Measurements from ENCODE around the gene CEP63.

The CEP63 gene

DNA sequence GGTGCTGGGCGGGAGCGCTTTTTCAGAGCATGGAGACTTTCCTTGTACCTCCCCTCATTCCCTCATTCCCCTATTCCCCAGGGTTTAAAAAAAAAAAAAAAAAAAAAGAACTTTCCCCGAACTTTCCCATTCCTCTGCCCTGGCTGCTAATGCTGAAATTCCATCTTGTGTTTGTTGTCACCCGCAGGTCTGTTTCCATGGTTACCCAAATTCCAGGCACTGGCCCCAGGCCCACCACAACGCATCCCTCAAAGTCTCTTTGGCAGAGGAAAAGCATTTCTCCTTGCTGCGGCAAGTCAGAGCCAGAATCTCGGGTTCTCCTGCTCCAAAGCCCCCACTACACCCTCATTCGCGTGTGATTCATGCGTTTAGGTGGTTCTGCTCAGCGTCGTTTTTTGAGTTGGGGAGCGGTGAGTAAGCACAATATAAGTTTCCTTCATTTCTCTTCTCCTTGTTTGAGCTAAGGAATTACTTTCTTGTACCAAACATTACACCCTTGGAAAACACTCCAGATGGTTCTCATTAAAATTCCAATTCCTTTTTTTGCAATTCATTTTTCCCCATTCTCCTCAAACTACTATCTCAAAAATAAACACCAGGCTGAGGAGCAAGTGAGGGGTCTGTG is 21.7 kb upstream of the CEP63 start:
- ChIA-PET CTCF (no interaction called here), POLR2A (ENCODE audit: low non-redundant PET) (no interaction called here)
- H3K27ac ChIP-seq = peak overlapping the region; percentile 24; the same call in 1 of the 2 replicates
- no peak for DNase-seq (ENCODE audit: low spot score)
- TF ChIP-seq, protein P1, sequence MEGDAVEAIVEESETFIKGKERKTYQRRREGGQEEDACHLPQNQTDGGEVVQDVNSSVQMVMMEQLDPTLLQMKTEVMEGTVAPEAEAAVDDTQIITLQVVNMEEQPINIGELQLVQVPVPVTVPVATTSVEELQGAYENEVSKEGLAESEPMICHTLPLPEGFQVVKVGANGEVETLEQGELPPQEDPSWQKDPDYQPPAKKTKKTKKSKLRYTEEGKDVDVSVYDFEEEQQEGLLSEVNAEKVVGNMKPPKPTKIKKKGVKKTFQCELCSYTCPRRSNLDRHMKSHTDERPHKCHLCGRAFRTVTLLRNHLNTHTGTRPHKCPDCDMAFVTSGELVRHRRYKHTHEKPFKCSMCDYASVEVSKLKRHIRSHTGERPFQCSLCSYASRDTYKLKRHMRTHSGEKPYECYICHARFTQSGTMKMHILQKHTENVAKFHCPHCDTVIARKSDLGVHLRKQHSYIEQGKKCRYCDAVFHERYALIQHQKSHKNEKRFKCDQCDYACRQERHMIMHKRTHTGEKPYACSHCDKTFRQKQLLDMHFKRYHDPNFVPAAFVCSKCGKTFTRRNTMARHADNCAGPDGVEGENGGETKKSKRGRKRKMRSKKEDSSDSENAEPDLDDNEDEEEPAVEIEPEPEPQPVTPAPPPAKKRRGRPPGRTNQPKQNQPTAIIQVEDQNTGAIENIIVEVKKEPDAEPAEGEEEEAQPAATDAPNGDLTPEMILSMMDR (conservative IDR thresholded peaks at IDR 0.05; ENCODE audit: low read depth) = no peak

DNA sequence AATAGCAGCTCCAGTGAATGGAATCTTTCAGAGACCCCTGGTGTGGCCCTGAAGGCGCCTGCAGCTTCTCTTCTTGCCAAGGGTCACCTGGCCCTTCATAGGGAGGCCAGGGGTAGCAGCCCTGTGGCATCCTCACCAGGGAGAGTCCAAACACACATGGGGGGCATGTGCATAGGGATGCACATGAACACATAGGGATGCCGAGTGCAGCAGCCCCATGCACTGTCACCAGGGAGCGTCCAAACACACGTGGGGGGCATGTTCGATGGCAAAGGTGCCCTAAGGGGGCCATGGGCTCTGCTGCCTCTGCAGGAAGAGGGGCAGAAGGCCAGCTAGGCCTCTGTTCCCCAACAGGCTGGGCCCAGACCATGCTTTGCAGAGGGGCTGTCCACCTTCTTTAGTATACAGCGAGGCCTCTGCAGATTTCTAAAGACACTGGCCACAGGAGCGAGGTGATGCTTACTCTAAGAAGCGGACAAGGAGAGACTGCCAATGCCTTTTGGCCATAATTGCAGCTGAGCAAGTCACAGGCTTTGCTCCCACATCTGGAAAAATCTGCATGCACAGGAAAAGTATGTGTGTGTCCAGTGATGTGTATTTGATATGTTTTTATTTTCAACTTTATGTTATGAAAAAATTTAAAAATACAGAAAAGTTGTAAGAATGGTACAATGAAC is 21.0 kb upstream of the CEP63 start:
- peak overlapping the region; percentile 24; the same call in 1 of the 2 replicates for H3K27ac ChIP-seq
- DNase-seq (ENCODE audit: low spot score) = no peak
- CTCF ChIA-PET = interaction anchor here (0.7 kb wide), 1 partner anchor 13 kb away, joined by 4 read pairs; no protein-coding TSS in a partner anchor

DNA sequence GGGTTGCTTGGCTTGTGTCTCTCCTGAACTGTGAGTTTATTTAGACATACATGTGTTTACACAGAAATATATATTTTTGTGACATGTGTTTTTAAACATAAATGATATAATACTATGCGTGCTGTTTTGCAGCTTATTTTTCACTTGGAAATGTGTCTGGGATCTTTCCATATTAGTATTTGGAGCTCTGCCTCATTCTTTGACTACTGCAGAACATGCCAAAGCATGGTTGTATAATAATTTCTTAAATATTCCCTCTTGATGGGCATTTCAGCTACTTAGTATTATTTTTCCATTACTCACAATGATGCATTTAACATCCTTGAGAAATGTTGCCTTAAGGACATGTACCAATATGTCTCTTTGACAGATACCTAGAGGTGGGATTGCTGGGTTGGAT is 19.5 kb upstream of the CEP63 start:
- H3K27ac ChIP-seq = no peak overlapping the region
- CTCF ChIA-PET = no interaction called here
- no peak for DNase-seq (ENCODE audit: low spot score)
- TF ChIP-seq, protein P1 (conservative IDR thresholded peaks at IDR 0.05; ENCODE audit: low read depth) = no peak
- POLR2A ChIA-PET (ENCODE audit: low non-redundant PET) = no interaction called here

More for the DNA sequence above, 21.0 kb upstream of the CEP63 start:
- POLR2A ChIA-PET (ENCODE audit: low non-redundant PET) = no interaction called here
- TF ChIP-seq, protein P1 (conservative IDR thresholded peaks at IDR 0.05; ENCODE audit: low read depth) = no peak

DNA sequence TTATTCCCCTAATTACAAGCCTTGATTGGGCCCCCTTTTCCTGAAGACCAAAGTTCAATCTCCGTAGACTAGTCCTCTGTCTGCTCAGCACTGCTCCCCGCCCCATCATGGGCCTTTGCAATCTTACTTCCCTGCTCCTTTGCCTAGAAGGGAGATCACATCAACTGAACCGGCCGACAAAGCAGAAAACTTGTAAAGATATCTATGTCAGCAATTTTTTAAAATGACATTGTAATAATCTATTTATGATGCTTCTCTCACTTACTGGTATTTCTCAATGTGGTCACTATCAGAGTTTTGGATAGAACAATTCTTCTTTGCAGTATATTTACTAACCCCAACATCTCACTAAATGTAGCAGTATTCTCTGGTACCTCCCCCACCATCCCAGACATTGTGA is 17.3 kb upstream of the CEP63 start:
- CTCF ChIA-PET = no interaction called here
- POLR2A ChIA-PET (ENCODE audit: low non-redundant PET) = no interaction called here
- no peak overlapping the region for H3K27ac ChIP-seq
- no peak for DNase-seq (ENCODE audit: low spot score)
- TF ChIP-seq, protein P1 (conservative IDR thresholded peaks at IDR 0.05; ENCODE audit: low read depth) = no peak

DNA sequence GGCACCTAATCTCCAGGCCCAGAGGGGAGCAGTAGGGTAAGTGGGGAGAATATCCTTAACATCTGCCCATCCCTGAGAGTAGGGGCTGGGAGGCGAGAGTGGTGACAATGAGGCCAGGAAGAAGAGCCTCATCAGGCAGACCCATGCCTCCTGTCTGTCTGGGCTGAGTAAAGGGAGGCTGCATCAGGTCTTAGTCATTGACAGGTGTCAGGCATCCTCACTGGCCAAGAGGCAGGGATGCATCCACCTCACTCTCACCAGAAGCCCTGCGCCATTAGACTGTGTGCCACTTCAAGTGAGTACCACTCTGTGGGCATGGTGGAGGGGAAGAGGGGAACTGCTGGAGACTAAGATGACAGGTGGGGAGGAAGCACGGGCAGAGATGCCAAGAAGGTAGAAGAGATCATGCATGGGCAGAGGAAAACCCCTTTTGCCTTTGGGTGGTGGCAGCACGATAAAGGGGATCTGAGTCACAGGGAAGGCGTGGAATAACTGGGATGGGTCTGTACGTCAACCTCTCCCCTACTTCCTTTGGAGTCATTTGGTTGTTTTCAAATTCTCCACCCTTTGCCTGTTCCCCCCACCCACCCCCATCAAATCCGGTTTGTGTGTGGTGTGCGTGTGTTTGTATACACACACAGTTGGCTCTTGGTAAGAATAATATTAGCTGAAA is 14.2 kb upstream of the CEP63 start:
- TF ChIP-seq, protein P1 (conservative IDR thresholded peaks at IDR 0.05; ENCODE audit: low read depth) = no peak
- H3K27ac ChIP-seq = peak overlapping the region; percentile 55
- POLR2A ChIA-PET (ENCODE audit: low non-redundant PET) = interaction anchor here (0.9 to 1.1 kb wide), 2 partner anchors 97 to 98 kb away, joined by 4 to 5 read pairs; partner anchors contain the start of gene AMOTL2
- CTCF ChIA-PET = interaction anchor here (2.4 to 2.5 kb wide), 2 partner anchors 98 to 107 kb away, joined by 11 to 18 read pairs; partner anchors contain the start of gene AMOTL2
- peak; percentile 54 for DNase-seq (ENCODE audit: low spot score)

DNA sequence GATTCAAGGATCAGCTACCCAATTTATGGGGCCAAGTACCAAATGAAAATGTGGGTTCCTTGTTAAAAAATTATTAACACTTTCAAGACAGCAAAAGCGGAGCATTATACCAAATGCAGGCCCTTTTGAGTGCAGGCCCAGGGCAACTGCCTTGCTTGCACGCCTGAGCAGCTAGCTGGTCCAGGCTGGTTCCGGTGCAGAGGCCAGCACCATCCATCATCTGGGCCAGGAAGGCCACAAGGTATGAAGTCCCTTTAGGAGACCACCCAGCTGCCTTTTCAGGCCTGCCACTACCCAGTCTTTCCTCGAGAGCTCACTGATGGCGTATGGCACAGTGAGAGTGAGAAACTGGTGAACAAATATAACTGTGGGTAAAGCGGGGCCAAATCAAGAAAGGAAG is 13.0 kb upstream of the CEP63 start:
- TF ChIP-seq, protein P1 (conservative IDR thresholded peaks at IDR 0.05; ENCODE audit: low read depth) = no peak
- ChIA-PET CTCF (interaction anchor here (1.0 to 3.5 kb wide), 4 partner anchors 99 to 175 kb away, joined by 3 to 25 read pairs (median 14); partner anchors contain the start of gene AMOTL2), POLR2A (ENCODE audit: low non-redundant PET) (interaction anchor here (1.1 kb wide), 1 partner anchor 99 kb away, joined by 5 read pairs; the partner anchor contains the start of gene AMOTL2)
- DNase-seq (ENCODE audit: low spot score) = no peak
- peak overlapping the region; percentile 32; the same call in 1 of the 2 replicates for H3K27ac ChIP-seq
